T follicular helper cell (primary cell): ENCODE measurements around the gene SLC12A6.

Experiments
- DNase-seq: peaks from one replicate; pipeline ENCODE4 v3.0.0-alpha.2; 2020; ENCODE audit warnings: low read depth

Gene SLC12A6

DNA sequence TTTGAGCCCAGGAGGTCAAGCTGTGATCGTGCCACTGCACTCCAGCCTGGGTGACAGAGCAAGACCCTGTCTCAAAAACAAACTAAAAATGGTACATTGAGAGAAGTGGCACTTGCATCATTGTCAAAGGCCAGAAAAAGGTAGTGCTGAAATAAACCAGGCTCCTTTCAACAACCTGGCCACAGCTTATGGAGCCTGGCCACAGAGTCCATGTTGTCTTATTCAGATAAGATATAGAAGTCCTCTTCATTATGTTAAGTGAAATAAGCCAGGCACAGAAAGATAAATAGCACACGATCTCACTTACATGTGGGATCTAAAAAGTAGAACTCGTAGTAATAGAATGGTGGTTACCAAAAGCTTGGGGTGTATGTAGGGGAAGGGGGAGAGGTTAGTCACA, 78.0 kb downstream of the SLC12A6 start:
- DNase-seq = no peak

DNA sequence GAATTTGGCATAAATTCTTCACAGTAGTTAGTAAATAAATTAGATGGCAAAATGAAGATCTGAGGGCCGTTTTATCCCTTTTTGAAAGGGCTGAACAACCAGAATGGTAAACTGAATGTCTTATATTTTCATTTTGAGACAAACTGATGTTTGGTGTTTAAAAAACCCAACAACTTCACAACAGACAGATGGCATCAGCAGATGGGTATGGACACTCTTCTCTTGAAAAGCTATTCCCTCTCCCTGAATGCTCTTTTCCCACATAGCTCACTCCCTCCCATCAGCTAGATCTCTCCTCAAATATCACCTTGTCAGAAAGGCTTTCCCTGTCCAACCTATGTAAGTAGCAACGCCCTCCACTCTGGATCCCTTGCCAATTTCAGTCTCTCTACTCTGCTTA, 79.4 kb downstream of the SLC12A6 start:
- no peak for DNase-seq

DNA sequence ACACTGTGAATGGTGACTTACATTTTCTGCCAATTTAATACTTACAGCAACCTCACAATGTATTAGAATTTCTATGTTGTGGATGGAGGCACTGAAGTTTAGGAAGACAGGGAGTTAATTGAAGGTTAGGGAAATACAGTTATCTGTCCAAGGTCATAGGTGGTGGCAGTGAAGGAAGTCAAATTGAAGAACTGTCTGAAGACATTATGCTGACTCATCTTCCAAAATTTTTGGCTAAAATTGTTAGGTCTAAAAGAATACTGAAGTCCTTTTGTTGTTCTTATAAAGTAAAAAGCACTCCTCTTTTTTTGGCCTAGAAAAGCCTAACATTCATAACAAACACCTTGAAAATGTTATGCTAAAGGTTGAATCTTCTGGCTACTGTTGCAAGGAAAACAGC, 85.0 kb downstream of the SLC12A6 start:
- no peak for DNase-seq

DNA sequence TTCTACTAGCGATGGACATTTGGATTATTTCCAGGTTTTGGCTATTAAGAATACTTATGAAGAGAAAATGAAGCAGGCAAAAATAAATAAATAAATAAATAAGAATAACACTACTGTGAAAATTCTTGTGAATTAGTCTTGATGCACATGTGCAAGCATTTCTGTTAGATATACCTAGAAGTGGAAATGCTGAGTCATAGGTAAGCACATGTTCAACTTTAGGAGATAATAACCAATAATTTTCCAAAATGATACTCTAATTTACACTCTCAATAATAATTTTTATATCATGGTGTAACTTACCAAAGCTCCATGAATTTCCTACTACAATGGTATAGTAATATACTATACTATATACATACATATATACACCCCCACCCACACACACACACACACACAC, 89.4 kb downstream of the SLC12A6 start:
- no peak for DNase-seq

DNA sequence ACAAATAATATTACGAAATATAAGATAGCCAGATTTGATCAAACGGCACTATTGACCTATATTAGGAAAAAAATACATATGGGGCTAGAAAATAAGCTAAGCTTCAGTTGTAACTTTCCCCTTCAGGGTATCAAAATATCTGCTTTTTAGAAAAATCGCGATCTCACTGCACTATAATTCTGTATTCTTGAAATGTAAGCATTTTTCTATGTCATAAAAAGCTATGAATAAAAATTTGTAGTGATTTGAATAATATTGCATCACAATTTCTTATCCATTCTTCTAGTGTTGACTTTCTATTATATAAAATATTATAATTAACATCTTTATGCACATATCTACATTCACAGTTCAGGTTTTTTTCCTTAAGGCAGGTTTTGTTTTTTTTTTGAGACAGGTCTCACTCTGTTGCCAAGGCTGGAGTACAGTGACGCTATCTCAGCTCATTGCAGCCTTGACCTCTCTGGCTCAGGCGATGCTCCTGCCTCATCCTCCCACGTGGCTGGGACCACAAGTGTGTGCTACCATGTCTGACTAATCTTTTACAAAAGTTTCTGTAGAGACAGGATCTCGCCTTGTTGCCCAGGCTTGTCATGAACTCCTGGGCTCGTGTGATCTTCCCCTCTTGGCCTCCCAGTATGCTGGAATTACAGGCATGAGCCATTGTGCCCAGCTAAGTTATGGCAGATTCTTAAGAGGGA, 91.2 kb downstream of the SLC12A6 start:
- DNase-seq = no peak

DNA sequence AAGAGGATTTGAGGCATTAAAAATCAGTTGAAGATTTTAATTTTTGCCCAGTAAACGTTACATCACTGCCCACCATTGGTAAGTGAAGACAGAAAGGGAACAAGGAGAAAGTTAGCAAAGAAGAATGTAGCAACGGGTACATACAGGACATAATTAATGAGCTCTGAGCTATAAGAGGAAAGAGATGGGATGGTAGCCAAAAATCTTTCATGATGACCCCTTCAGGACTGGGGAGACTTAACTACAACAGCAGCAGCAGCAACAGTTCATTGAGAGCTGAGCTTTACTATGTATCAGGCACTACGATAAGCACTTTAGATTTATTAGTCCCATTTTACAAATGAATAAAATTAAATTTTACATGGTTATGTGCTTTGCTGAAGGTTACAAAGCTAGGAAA, 94.4 kb downstream of the SLC12A6 start:
- no peak for DNase-seq

DNA sequence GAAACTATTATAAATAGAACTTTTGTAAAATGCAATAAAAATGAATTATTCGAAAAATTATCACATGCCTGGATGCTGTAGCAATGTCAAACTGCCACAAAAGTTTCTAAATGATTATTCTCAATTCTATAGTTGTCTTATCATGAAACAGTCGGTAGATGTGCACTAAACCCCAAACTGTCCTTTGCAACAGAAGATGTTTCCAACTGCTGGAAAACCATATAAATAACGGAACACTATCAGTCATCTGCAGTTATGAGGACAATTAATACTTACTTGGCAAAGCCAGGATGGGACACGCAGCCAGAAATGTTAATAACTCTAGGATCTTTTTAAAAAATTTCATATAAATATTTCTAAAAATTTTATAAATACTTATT, 95.3 kb downstream of the SLC12A6 start:
- DNase-seq = no peak

DNA sequence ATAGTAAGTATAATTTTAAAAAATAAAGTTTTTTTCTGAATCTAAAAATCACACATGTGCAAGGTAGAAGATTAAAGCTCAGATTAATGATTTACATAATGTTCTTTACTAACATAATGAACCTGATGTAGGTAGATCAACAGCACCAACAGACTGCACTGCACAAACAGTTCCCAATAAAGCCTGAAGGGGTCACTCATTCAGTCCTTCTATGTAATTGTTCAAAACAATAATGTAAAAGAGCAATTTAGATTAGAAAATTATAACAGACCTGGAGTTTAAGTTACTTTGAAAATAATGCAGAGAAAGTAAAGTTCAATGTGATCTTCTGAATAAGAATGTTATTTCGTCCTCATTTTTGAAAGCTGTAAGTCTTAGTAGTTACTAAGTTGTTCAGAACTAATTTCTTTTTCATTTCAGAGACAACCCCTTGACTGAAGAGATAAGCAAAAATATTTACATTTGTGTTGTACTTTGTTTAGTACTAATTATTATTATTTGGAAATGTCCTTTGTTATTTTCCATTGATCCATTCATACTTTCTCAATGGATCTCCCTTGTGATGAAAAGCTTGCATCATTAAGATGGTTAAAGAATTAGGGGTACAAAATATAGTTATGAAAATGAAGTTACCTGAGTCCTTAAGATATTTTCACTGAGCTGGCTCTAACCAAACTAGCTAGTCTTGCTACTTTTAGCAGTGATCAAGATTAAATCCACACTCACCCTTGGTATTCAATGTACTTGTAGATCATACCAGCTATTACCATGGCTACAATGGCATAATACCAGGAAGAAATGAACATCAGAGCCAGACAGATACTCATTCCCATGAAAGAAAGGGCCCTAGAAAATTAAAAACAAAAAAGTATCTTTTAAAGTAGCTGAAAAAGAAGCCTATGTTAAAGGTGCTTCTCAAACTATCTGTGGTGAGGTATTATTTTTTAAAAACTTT, 95.9 kb downstream of the SLC12A6 start:
- no peak for DNase-seq

DNA sequence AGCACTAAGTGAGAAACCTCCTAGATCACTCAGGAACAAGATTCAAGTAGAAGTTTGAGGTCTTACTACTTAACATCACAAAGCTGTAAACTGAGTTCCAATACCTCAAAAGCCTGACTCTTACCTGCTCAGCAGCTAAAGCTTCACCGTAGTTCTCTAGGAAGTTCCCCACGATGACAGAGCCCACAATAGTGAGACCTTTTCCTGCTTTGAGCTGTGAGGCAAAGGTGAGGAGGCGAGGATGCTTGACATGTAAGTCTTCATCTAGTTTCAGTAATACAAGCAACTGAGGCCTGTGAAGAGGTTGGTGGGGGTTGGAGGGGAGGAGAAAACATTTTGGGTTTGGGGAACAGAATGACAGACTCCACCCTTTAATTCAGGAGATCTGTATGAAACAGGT, 97.0 kb downstream of the SLC12A6 start:
- DNase-seq = no peak

DNA sequence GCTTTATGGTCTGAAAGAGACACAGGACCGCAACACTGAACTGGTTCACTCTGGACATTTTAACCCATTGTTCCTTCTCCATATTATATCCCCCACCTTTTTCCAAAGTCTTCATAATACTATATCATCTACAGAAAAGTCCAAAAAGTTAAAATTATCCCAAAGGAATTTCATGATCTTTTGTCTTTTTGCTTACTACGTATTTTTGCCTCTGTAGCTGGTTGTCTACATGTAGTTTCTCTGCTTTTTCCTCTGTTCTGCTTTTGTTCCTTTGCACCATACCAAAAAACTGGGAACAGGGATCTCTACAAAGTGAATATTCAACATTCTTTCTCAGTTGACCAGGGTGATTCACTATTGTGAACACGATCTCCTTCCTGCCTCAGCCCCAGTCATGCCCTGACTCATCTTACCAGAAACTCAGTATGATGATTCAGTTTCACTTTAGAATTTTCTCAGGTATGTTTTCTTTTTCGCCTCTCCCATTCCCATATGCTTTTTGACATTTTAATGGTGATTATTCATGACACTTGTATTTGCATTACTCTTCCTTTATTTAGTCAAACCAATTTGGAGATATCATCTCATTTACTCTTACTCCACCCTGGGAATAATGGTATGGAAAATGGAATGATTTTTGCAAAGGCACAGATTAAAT, 98.3 kb downstream of the SLC12A6 start:
- no peak for DNase-seq

DNA sequence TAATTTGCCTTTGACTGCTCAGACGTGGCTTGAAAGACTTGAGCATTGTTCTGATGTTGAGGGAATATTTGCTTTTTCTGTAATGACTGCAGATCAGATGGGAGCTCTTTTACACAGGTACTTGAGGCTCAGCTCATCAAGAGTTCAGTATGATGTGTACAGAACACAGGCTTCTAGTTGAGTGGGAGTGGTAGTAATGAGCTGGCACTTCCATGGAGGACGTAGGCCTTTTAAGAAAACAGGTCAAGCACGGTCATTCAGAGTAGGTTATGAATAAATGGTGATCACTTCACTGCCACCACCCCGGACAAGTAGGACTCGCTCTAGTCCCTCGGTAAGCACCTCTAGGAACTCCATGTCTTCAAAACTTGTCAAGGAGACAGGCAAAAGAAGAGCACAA, 104.0 kb downstream of the SLC12A6 start:
- DNase-seq = no peak

DNA sequence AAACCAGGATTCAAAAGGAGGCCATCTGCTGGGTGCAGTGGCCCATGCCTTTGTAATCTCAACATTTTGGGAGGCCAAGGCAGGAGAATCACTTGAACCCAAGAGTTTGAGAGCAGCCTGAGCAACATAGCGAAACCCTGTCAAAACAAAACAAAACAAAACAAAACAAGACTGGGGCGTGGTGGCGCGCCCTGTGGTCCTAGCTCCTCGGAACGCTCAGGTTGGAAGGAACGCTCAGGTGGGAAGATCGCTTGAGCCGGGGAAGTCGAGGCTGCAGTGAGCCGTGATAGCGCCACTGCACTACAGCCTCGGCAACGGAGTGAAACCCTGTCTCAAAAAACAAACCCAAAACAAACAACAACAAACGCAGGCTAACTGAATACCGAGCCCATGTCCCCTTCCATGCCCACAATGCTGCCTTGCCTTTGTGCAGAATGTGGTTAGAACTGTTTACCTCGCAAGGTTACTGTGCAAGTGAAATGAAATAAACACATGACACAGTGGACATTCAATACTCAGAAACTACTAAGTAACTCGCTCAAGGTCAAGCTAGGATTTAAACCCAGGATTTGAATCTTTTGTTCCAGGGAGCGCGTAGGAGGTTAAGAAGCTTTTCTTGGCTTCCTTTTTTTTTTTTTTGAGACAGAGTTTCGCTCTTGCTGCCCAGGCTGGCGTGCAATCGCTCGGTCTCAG, 113.5 kb downstream of the SLC12A6 start:
- DNase-seq = no peak

DNA sequence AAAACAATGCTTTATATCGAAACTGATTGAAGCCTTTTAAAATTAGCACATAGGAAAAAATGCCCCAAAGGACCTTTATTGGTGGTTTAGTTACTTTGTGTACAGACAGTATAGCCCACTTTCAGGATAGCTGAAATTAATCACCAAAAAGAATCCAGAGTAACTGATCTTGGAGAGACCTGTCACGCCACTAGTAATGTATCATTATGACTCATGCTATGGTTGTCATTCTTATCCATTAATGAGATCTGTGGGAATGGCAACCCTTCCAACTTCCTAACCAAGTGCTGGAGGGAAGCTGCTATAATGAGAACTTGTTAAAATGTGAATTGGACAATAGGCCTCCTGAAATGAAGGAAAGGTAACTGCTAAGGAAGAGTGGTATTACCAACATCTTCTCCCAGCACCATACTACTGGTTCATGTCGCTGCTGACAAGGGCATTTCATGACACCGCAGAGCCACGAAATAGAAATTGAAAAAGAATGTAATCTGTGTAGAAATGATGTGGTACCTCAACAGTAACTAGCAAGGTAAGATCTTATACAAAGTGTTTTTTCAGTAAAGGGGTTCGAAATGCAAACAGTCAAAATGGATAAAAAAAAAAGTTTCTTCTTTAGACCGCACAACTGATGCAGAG, 119.9 kb downstream of the SLC12A6 start:
- DNase-seq = no peak

DNA sequence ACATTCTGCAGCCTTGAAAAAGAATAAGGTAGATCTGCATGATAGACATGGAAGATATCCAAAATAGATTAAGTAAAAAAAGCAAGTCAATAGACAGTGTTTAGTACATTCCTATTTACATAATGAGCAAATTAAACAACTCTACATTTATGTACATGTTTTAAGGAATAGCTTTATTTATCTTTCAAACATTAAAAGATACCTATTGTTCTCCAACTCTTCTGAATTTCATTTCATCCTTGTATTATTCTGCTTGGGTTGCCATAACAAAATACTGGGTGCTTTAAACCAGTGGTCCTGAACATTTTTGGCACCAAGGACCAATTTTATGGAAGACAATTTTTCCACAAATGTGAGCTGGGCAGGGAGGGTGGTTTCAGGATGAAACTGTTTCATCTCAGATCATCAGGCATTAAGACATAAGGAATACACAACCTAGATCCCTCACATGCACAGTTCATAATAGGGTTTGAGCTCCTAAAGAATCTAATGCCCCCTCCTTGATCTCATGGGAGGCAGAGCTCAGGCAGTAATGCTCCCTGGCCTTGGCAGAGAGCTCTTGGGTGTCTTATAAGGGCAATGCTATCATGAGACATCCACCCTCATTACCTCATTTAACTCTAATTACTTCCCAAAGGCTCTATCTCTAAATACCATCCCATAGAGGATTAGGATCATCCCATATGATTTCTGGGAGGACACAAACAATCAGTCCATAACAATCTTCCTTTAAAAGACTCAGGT, 120.9 kb downstream of the SLC12A6 start:
- no peak for DNase-seq

DNA sequence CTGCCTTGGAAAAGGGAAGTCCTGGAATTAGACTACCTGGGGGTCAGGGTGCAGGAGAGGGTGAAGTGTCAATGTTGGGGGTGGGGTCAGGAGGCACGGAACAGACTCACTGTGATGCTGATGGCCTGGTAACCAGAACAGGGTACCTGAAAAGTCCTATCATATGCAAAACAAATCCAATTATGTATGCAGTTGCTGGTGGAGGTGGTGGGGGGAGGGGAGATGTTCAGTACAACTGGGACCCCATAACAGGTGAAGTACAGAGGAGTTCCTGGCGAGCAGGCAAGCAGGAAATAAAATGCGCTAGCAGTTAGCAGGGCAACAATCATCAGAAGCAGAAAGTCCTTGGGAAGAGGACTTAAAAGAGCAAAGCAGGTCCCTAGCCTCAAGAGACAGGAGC, 123.4 kb downstream of the SLC12A6 start:
- DNase-seq = no peak

DNA sequence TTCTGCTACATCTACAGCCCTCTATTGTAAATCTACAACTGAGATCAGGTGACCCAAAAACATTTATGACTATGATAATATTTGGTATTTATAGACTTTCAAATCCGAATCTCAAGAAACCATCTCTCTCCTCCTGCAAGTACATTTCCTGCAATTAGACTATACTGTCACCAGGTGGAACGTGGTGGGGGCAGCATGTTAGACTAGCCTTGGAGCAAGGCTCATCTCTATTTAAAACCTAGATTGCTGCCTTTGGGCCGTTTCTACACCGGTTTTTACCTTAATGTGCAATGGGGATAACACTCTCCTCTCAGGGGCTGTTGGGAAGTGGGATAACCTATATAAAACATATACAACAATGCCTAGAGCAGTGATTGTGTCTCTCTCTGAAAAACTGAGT, 123.9 kb downstream of the SLC12A6 start:
- DNase-seq = no peak

DNA sequence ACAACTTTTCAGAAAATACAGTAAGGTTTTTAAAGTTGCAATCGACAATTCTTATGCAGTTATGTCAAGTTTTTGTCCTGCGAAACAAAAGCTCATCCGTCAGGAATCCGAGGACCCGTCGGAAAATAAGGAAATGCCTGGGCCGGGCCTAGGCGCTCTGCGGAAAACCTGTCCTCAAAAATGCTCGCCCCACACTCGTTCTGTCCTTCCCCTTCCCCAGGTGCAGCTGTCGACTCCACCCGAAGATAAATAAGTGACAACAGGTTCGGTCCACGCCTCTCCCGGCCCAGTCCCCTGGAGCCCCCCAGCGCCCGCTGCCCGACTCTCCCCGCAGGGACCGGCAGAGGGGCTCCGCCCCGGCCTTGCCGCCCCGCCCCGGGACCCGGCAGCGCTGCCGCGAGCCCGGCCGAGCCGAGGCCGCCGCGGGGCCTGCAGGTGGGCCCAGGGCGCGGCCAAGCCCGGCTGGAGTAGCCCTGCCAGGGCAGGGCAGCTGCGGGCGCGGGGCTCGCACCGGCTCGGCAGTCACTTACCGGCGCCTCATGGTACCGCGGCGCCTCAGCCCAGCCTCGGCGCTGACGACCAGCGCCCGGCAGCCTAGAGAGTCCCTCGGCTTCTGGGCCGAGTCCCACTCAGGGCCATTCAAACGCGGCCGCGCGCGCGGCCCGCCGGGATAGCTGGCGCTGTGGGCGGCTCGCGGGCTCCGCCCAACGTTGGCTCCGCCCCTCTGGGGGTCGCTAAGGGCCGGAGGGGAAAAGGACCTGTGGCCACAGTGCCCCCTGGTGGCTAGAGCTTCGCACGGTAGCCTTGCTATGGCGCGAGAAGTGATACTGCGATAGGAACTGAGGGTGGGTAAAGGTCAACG, 127.9 kb downstream of the SLC12A6 start, which contains the start of gene KATNBL1:
KATNBL1 (minus strand) TSS at position 676 of the 862 bp plus-strand sequence. CDS start 46,420 bp downstream, outside the sequence.
- DNase-seq = peak; percentile 90

DNA sequence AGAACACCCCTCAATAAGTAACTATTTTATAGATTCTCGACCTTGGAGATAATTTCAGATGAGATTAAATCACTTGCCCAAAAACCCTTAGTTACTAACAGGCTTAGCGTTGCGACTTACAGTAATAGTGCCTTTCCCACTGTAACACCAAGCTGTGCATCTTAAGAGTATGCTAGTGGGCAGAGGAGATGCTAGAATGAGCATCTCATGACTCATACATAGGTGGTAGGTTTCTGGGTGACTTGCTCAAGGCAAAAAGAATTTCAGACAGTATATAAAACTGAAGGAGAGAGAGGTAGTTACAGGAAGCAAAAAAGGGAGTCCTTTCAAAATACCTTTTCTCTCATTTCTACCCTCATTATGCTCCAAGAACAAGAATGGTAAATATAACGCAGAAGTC, 131.6 kb downstream of the SLC12A6 start:
- no peak for DNase-seq

DNA sequence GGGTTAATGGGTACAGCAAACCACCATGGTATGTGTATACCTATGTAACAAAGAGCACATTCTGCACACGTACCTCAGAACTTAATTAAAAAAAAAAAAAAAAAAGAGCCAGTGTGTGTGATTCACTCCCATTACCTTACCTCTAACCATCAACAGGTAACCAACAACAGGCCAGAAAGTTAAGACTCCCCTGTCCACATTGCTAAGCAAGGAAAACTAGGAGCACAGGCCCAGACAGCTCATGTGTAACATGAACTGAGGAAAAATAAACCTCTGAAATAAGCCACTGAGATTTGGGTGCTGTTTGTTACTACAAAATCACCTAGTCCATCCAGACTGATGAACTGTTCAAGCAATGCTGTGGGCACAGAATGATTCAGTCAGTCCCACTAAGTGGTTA, 133.6 kb downstream of the SLC12A6 start:
- no peak for DNase-seq

DNA sequence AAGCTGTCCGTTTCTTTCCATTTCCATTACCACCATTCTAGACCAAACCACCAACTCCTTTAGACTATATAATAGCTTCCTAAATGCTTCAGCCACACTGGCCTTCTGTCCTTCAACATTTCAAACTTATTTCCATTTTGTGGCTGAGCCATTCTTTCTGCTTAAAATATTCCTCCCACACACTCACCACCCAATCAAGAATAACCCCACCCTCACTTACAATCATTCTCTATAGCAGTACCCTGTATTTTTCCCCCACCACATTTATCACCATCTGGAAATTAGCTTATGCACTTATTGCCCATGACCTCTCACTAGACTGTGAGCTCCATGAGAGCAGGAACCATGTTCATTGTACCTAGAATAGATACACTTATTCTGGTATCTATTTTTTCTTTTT, 134.3 kb downstream of the SLC12A6 start:
- DNase-seq = no peak
